Keratinocyte (primary cell): Measurements from ENCODE around the gene APBB3. TPM values are rescaled to one million over a fixed set of nuclear protein-coding genes. Genes with fewer than 3 reads are reported as not detected.

Experiments
- DNase-seq: peaks from one replicate; pipeline ENCODE4 v3.0.0-alpha.2; 2011; ENCODE audit warnings: low read depth, missing footprints, low spot score
- FAIRE-seq: peaks from 2 replicates; lab custom pipeline; 2011; peaks lifted over from hg19 to GRCh38; lab: Jason Lieb, UNC
- H2AFZ ChIP-seq: 2 replicates; pipeline ENCODE4 v1.6.0; 2012; ENCODE audit warnings: low read length, control low read depth, inconsistent platforms; ENCODE audit not compliant: control insufficient read depth
- H3K27ac ChIP-seq: 2 replicates; pipeline ENCODE4 v1.5.1; 2011; ENCODE audit warnings: low read length; ENCODE audit not compliant: control insufficient read depth, insufficient read depth
- H3K27me3 ChIP-seq: 3 replicates; pipeline ENCODE4 v1.6.0; 2011; ENCODE audit warnings: low read length; ENCODE audit not compliant: control insufficient read depth, insufficient read depth; ENCODE audit errors: extremely low read depth
- H3K36me3 ChIP-seq, 2 experiments: 2 replicates in 1 of 2; 3 replicates in 1 of 2; pipeline ENCODE4 v1.5.1; 2011; ENCODE audit warnings: low read length in 2 of 2, mild to moderate bottlenecking in 1 of 2; ENCODE audit not compliant: control insufficient read depth in 2 of 2, insufficient read depth in 2 of 2; ENCODE audit errors: extremely low read depth in 1 of 2
- H3K4me1 ChIP-seq: 3 replicates; pipeline ENCODE4 v1.5.1; 2011; ENCODE audit warnings: low read length; ENCODE audit not compliant: control insufficient read depth, insufficient read depth; ENCODE audit errors: extremely low read depth
- H3K4me2 ChIP-seq: 3 replicates; pipeline ENCODE4 v1.6.0; 2011; ENCODE audit warnings: low read depth, low read length; ENCODE audit not compliant: control insufficient read depth, insufficient read depth; ENCODE audit errors: extremely low read depth
- H3K4me3 ChIP-seq, 3 experiments: fragments of 200-600 bp in 1 of 3; sonication (generic) in 1 of 3; 2 replicates in 2 of 3; 3 replicates in 1 of 3; pipeline ENCODE4 v1.5.1; 2011 to 2016; ENCODE audit warnings: low read length in 3 of 3, mild to moderate bottlenecking in 3 of 3, control low read depth in 2 of 3, inconsistent platforms in 1 of 3, low read depth in 1 of 3, mixed read lengths in 1 of 3, mixed run types in 1 of 3, moderate library complexity in 1 of 3; ENCODE audit not compliant: control insufficient read depth in 2 of 3, insufficient read depth in 2 of 3; ENCODE audit errors: extremely low read depth in 1 of 3
- H3K79me2 ChIP-seq: 2 replicates; pipeline ENCODE4 v1.6.0; 2012; ENCODE audit warnings: low read length; ENCODE audit not compliant: control insufficient read depth, insufficient read depth
- H3K9ac ChIP-seq: 3 replicates; pipeline ENCODE4 v1.6.0; 2011; ENCODE audit warnings: low read length; ENCODE audit not compliant: control insufficient read depth, insufficient read depth; ENCODE audit errors: extremely low read depth
- H3K9me1 ChIP-seq: 3 replicates; pipeline ENCODE4 v1.6.0; 2011; ENCODE audit warnings: low read length; ENCODE audit not compliant: control insufficient read depth, insufficient read depth; ENCODE audit errors: extremely low read depth
- H3K9me3 ChIP-seq: 2 replicates; pipeline ENCODE4 v1.5.1; 2012; ENCODE audit warnings: low read depth, low read length; ENCODE audit not compliant: control insufficient read depth
- H4K20me1 ChIP-seq: 3 replicates; pipeline ENCODE4 v1.6.0; 2011; ENCODE audit warnings: low read length; ENCODE audit not compliant: control insufficient read depth, insufficient read depth; ENCODE audit errors: extremely low read depth
- EZH2 ChIP-seq: IDR thresholded peaks from one replicate; pipeline ENCODE4 v1.6.1; 2012; ENCODE audit warnings: inconsistent platforms, mild to moderate bottlenecking, low read length, moderate library complexity
- dilution Hi-C: fragments of 300-500 bp; cut with MboI; formaldehyde crosslinking; loops from one replicate; pipeline ENCODE4 v1.7.0; 2020; ENCODE audit warnings: low sequenced_read_pairs; ENCODE audit not compliant: extremely low pct_ligation_motif_present
- polyA plus RNA-seq, 5 experiments: library from polyadenylated mRNA; depleted of rRNA in 3 of 5; stranded (reverse) in 3 of 5; stranded (forward) in 1 of 5; unstranded in 1 of 5; fragments of >200 nt; gene quantifications; 1 replicate in 1 of 5; 2 replicates in 3 of 5; 3 replicates in 1 of 5; pipeline versions ENCODE4 v1.2.1 to v1.2.3, GENCODE V29; 2011 to 2012; ENCODE audit warnings: missing spikeins in 2 of 5, low read depth in 1 of 5, low replicate concordance in 1 of 5
- TF ChIP-seq, protein P1 (sequence below), 3 experiments: IDR thresholded peaks in 1 of 3; conservative IDR thresholded peaks in 1 of 3; optimal IDR thresholded peaks in 1 of 3; 2 replicates in 2 of 3; 3 replicates in 1 of 3; pipeline versions ENCODE3 to v1.5.1; 2011; ENCODE audit warnings: low read length in 3 of 3, mild to moderate bottlenecking in 3 of 3, moderate library complexity in 2 of 3, control low read depth in 1 of 3, inconsistent platforms in 1 of 3; ENCODE audit not compliant: insufficient read depth in 2 of 3; ENCODE audit errors: extremely low read depth in 1 of 3

The APBB3 gene
- polyA plus RNA-seq, 1 donor (not counting 4 experiments of a cell fraction or from before 2014, with no cell fraction given): 7.1 TPM

DNA sequence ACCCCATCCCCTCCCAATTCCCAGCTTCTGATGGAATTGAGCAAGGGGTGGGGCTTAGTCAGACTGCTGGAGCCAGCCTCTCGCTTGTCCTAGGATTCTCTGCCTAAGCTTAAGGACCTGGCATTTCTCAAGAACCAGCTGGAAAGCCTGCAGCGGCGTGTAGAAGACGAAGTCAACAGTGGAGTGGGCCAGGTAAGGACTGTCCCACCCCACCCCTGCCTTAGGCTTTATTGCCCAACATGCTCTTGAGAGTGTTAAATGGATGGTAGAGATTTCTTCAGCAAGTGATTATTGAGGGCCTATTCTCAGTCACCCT lies 1.3 kb upstream of the APBB3 start:
- peaks cover 26% of the 10 kb centered on the region for H3K79me2 ChIP-seq
- no peaks in the 10 kb centered on the region for H4K20me1 ChIP-seq
- H3K9me3 ChIP-seq: no peaks in the 10 kb centered on the region
- H3K4me3 ChIP-seq: peak overlapping the region; percentile 73 to 95 (median 87)
- H3K27me3 ChIP-seq: no peaks in the 10 kb centered on the region
- H3K36me3 ChIP-seq: peaks cover 18 to 23% of the 10 kb centered on the region in 2 experiments
- H2AFZ ChIP-seq: no peak overlapping the region
- no peaks in the 10 kb centered on the region for H3K9me1 ChIP-seq
- peaks cover 23% of the 10 kb centered on the region for H3K4me1 ChIP-seq
- no peak overlapping the region for H3K9ac ChIP-seq
- TF ChIP-seq EZH2: no peak
- TF ChIP-seq, protein P1, sequence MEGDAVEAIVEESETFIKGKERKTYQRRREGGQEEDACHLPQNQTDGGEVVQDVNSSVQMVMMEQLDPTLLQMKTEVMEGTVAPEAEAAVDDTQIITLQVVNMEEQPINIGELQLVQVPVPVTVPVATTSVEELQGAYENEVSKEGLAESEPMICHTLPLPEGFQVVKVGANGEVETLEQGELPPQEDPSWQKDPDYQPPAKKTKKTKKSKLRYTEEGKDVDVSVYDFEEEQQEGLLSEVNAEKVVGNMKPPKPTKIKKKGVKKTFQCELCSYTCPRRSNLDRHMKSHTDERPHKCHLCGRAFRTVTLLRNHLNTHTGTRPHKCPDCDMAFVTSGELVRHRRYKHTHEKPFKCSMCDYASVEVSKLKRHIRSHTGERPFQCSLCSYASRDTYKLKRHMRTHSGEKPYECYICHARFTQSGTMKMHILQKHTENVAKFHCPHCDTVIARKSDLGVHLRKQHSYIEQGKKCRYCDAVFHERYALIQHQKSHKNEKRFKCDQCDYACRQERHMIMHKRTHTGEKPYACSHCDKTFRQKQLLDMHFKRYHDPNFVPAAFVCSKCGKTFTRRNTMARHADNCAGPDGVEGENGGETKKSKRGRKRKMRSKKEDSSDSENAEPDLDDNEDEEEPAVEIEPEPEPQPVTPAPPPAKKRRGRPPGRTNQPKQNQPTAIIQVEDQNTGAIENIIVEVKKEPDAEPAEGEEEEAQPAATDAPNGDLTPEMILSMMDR (optimal IDR thresholded peaks at IDR 0.05 in 1 of 3, IDR thresholded peaks at IDR 0.05 in 1 of 3, conservative IDR thresholded peaks at IDR 0.05 in 1 of 3; ENCODE audit: extremely low read depth in 1 of 3, insufficient read depth in 2 of 3, low read length in 3 of 3): no peak
- FAIRE-seq (no peak), DNase-seq (no peak)
- dilution Hi-C loops: no loop called here
- peak overlapping the region; percentile 90 for H3K4me2 ChIP-seq
- peak overlapping the region; percentile 93 for H3K27ac ChIP-seq

DNA sequence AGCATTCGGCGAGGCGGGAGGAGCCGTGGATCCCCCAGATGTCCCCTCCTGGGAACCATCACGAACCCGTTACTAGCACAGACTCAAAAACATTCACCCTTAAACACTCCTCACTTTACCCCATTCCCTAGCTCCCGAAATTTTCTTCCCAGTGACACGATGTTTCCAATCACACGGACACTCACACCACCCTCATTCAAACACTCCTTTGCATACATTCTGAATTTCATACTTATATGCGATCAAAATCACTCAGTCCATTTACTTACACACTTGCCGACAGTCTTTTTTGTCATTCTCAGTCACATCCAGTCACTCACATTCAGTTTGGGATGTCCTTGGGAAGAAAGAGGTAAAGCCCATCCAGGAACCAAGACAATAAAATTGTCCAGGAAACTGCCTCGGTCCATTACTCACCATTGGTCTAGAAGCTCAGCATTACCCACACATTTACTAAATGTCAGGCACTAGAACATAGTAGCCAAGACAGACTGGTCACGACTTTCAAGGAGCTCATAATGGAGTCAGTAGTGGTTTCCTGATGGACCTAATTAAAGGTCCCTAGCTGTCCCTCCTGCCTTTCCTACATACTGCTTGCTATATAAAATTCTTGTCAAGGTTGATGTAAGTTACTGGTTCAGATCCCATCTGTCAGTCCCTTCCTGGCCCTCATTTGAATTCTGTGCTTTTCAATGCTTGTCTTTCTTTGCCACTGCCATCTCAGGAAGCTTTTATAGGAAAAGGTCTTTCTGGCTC lies 804 bp upstream of the APBB3 start:
- Histone ChIP-seq H3K9me3 (no peaks in the 10 kb centered on the region), H2AFZ (peak overlapping the region; percentile 87), H3K79me2 (peaks cover 26% of the 10 kb centered on the region), H3K36me3 (peaks cover 16 to 23% of the 10 kb centered on the region in 2 experiments), H3K4me1 (peaks cover 23% of the 10 kb centered on the region), H3K9me1 (no peaks in the 10 kb centered on the region), H3K9ac (peak overlapping the region; percentile 93), H4K20me1 (no peaks in the 10 kb centered on the region), H3K4me2 (peak overlapping the region; percentile 90), H3K4me3 (peak overlapping the region; percentile 73 to 95 (median 87)), H3K27me3 (no peaks in the 10 kb centered on the region), H3K27ac (peak overlapping the region; percentile 93)
- TF ChIP-seq EZH2: no peak
- dilution Hi-C loops: no loop called here
- no peak for FAIRE-seq
- DNase-seq: no peak
